GM12878 (cell line): ENCODE results near the gene NRG2. TPM values are rescaled to one million over a fixed set of nuclear protein-coding genes. Genes with fewer than 3 reads are reported as not detected.

ENCODE experiments used
- ATAC-seq: fragments of 200-7000 bp; cut with Tn5 transposase; 3 replicates; pipeline ENCODE4 v1.9.1; 2020; ENCODE audit warnings: mild to moderate bottlenecking, moderate library complexity
- BruUV-seq: library from RNA; stranded (reverse); fragments of 400-500 nt; replicated peaks from 2 replicates; lab custom pipeline; 2021; lab: Mats Ljungman, UMichigan
- CTCF ChIA-PET: fragments of 300-600 bp; sonication (Branson Sonifier 250); formaldehyde crosslinking; extraction: SDS; loops from one replicate; lab custom pipeline; 2021; ENCODE audit warnings: inconsistent platforms; lab: Yijun Ruan, JAX
- POLR2A ChIA-PET: fragments of 350-600 bp; formaldehyde crosslinking; extraction: SDS; loops from one replicate; lab custom pipeline; 2021; ENCODE audit warnings: inconsistent platforms; lab: Charles Lee
- RAD21 ChIA-PET: fragments of 300-600 bp; sonication (Branson Sonifier 250); formaldehyde crosslinking; loops from one replicate; lab custom pipeline; 2023; ENCODE audit warnings: antibody characterized with exemption; ENCODE audit not compliant: unreplicated experiment; lab: Charles Lee
- SMC1A ChIA-PET: fragments of 300-600 bp; sonication (Branson Sonifier 250); formaldehyde crosslinking; loops from one replicate; lab custom pipeline; 2023; ENCODE audit not compliant: unreplicated experiment, uncharacterized antibody; lab: Charles Lee
- DNase-seq: peaks from one replicate; pipeline ENCODE4 v3.0.0-alpha.2; 2011; ENCODE audit warnings: low read depth, low spot score
- FAIRE-seq: peaks from 3 replicates; lab custom pipeline; 2011; peaks lifted over from hg19 to GRCh38; lab: Jason Lieb, UNC
- H2AFZ ChIP-seq: 2 replicates; pipeline ENCODE4 v1.6.0; 2011; ENCODE audit warnings: low read depth, low read length, control low read depth; ENCODE audit not compliant: control insufficient read depth
- H3K27ac ChIP-seq: 2 replicates; pipeline ENCODE4 v1.5.1; 2011; ENCODE audit warnings: control low read depth; ENCODE audit not compliant: control insufficient read depth, insufficient read depth
- H3K27me3 ChIP-seq, 2 experiments: replicated peaks in 1 of 2; 2 replicates each; pipeline versions ENCODE4 v1.6.0 to v1.6.1; 2011; ENCODE audit warnings: low read length in 1 of 2; ENCODE audit not compliant: control insufficient read depth in 2 of 2, insufficient read depth in 2 of 2
- H3K36me3 ChIP-seq, 2 experiments: 2 replicates each; pipeline ENCODE4 v1.5.1; 2011; ENCODE audit warnings: low read length in 1 of 2; ENCODE audit not compliant: control insufficient read depth in 2 of 2, insufficient read depth in 2 of 2
- H3K4me1 ChIP-seq: 2 replicates; pipeline ENCODE4 v1.6.1; 2011; ENCODE audit warnings: mild to moderate bottlenecking, low read length, moderate library complexity, mixed read lengths; ENCODE audit not compliant: control insufficient read depth, insufficient read depth
- H3K4me2 ChIP-seq: 2 replicates; pipeline ENCODE4 v1.6.0; 2011; ENCODE audit warnings: control low read depth; ENCODE audit not compliant: control insufficient read depth, insufficient read depth
- H3K4me3 ChIP-seq: fragments of 200-600 bp; sonication (generic); 2 replicates; pipeline ENCODE4 v1.5.1; 2016
- H3K79me2 ChIP-seq: 2 replicates; pipeline ENCODE4 v1.6.0; 2011; ENCODE audit warnings: low read length; ENCODE audit not compliant: control insufficient read depth, insufficient read depth
- H3K9ac ChIP-seq: 2 replicates; pipeline ENCODE4 v1.8.0; 2011; ENCODE audit warnings: low read length, control low read depth, mixed read lengths; ENCODE audit not compliant: control insufficient read depth, insufficient read depth
- H3K9me3 ChIP-seq: replicated peaks from 3 replicates; pipeline ENCODE4 v1.5.1; 2011; ENCODE audit warnings: mild to moderate bottlenecking, low read length; ENCODE audit not compliant: control insufficient read depth, insufficient read depth
- H4K20me1 ChIP-seq: 2 replicates; pipeline ENCODE4 v1.6.0; 2011; ENCODE audit not compliant: control insufficient read depth, insufficient read depth
- CHD1 ChIP-seq: IDR thresholded peaks from 2 replicates; pipeline ENCODE4 v1.6.1; 2012; ENCODE audit warnings: low read depth, low read length, improper control_type of control experiment
- NFYB ChIP-seq: IDR thresholded peaks from 2 replicates; pipeline ENCODE4 v1.6.1; 2011; ENCODE audit warnings: low read depth, mild to moderate bottlenecking, low read length, improper control_type of control experiment, moderate library complexity; ENCODE audit not compliant: insufficient read depth
- RB1 ChIP-seq: fragments of 450-650 bp; formaldehyde crosslinking; IDR thresholded peaks from 2 replicates; pipeline ENCODE4 v1.6.1; 2017; ENCODE audit warnings: mild to moderate bottlenecking, borderline replicate concordance
- SMAD1 ChIP-seq: fragments of 450-650 bp; IDR thresholded peaks from 2 replicates; pipeline ENCODE4 v1.6.1; 2018; ENCODE audit warnings: mild to moderate bottlenecking, low read depth; ENCODE audit not compliant: partially characterized antibody
- STAT1 ChIP-seq: fragments of 450-650 bp; conservative IDR thresholded peaks from 2 replicates; pipeline ENCODE4 v1.6.1; 2014; ENCODE audit warnings: antibody characterized with exemption, mild to moderate bottlenecking
- TARDBP ChIP-seq: IDR thresholded peaks from 2 replicates; pipeline ENCODE4 v1.6.1; 2016; ENCODE audit warnings: borderline replicate concordance
- WRNIP1 ChIP-seq: IDR thresholded peaks from 2 replicates; pipeline ENCODE4 v1.6.1; 2011; ENCODE audit warnings: low read depth, low read length, improper control_type of control experiment, borderline replicate concordance
- WGBS: methylation state at CpG from one replicate; pipeline ENCODE4 v1.1.6; 2016; ENCODE audit warnings: low lambda C conversion rate; ENCODE audit not compliant: insufficient replicate concordance, insufficient coverage; ENCODE audit errors: missing lambda C conversion rate; 5-methylcytosine and 5-hydroxymethylcytosine counted together
- in situ Hi-C: fragments of 300-500 bp; cut with MboI; formaldehyde crosslinking; loops from 9 replicates; pipeline ENCODE4 v1.14.3; 2018; ENCODE audit warnings: mixed read lengths
- intact Hi-C: fragments of 100-400 bp; cut with micrococcal nuclease; formaldehyde crosslinking; loops from one replicate; pipeline ENCODE4 v1.14.2; 2022; ENCODE audit not compliant: unreplicated experiment
- polyA plus RNA-seq, 11 experiments: library from polyadenylated mRNA; depleted of rRNA in 4 of 11; unstranded in 6 of 11; stranded (reverse) in 5 of 11; fragments of >200 nt; fragmentation: Nextera tagmentation in 4 of 11; fragmentation: Illumina TruSeq in 1 of 11; extraction: Ambion mirVana in 4 of 11; extraction: Trizol in 1 of 11; gene quantifications; 1 replicate in 1 of 11; 2 replicates in 10 of 11; pipeline versions ENCODE4 v1.2.1 to v1.2.3, GENCODE V29; 2011 to 2016; ENCODE audit warnings: inconsistent platforms in 2 of 11, missing spikeins in 2 of 11, low read depth in 1 of 11
- total RNA-seq, 4 experiments: library from RNA; depleted of rRNA in 3 of 4; stranded (reverse); fragments of >200 nt in 3 of 4; fragmentation: Illumina TruSeq in 1 of 4; extraction: Trizol in 1 of 4; gene quantifications; 2 replicates each; pipeline versions ENCODE4 v1.2.1 to v1.2.3, GENCODE V29; 2013 to 2021
- TF ChIP-seq, protein P1 (sequence below): fragments of 450-650 bp; formaldehyde crosslinking; IDR thresholded peaks from 2 replicates; pipeline ENCODE4 v1.5.0; 2022; ENCODE audit warnings: mild to moderate bottlenecking, missing genetic modification characterization
- TF ChIP-seq, protein P2 (sequence below): IDR thresholded peaks from 2 replicates; pipeline ENCODE4 v1.6.1; 2011; ENCODE audit warnings: low read depth, low read length, improper control_type of control experiment, borderline replicate concordance

The NRG2 gene
- total and polyA plus RNA-seq, 10 of the 15 experiments (the other 5 are each of a cell fraction or from before 2014, with no cell fraction given), result 0.10 to 21.7 (median 9.6) TPM

DNA sequence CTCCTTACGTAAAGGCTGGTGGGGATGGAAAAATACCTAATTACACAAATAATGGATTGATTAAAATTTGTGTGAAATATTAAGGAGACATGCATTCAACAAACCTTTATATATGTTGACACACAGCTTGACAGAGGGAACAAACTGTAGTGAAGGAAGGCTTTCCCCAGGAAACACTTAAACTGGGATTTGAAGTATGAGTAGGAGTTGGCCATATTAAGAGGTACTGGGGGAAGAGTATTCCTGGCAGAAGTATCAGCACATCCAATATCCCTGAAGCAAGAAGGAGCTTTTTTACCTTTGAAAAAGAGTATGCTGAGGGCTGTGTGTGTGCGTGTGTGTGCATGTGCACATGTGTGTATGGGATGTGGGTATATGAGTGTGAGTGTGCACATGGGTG is 136.4 kb downstream of the NRG2 start (continued):
- TF ChIP-seq, protein P1, sequence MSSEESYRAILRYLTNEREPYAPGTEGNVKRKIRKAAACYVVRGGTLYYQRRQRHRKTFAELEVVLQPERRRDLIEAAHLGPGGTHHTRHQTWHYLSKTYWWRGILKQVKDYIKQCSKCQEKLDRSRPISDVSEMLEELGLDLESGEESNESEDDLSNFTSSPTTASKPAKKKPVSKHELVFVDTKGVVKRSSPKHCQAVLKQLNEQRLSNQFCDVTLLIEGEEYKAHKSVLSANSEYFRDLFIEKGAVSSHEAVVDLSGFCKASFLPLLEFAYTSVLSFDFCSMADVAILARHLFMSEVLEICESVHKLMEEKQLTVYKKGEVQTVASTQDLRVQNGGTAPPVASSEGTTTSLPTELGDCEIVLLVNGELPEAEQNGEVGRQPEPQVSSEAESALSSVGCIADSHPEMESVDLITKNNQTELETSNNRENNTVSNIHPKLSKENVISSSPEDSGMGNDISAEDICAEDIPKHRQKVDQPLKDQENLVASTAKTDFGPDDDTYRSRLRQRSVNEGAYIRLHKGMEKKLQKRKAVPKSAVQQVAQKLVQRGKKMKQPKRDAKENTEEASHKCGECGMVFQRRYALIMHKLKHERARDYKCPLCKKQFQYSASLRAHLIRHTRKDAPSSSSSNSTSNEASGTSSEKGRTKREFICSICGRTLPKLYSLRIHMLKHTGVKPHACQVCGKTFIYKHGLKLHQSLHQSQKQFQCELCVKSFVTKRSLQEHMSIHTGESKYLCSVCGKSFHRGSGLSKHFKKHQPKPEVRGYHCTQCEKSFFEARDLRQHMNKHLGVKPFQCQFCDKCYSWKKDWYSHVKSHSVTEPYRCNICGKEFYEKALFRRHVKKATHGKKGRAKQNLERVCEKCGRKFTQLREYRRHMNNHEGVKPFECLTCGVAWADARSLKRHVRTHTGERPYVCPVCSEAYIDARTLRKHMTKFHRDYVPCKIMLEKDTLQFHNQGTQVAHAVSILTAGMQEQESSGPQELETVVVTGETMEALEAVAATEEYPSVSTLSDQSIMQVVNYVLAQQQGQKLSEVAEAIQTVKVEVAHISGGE, result no peak
- TF ChIP-seq CHD1 (no peak), STAT1 (no peak), WRNIP1 (no peak), NFYB (no peak)

DNA sequence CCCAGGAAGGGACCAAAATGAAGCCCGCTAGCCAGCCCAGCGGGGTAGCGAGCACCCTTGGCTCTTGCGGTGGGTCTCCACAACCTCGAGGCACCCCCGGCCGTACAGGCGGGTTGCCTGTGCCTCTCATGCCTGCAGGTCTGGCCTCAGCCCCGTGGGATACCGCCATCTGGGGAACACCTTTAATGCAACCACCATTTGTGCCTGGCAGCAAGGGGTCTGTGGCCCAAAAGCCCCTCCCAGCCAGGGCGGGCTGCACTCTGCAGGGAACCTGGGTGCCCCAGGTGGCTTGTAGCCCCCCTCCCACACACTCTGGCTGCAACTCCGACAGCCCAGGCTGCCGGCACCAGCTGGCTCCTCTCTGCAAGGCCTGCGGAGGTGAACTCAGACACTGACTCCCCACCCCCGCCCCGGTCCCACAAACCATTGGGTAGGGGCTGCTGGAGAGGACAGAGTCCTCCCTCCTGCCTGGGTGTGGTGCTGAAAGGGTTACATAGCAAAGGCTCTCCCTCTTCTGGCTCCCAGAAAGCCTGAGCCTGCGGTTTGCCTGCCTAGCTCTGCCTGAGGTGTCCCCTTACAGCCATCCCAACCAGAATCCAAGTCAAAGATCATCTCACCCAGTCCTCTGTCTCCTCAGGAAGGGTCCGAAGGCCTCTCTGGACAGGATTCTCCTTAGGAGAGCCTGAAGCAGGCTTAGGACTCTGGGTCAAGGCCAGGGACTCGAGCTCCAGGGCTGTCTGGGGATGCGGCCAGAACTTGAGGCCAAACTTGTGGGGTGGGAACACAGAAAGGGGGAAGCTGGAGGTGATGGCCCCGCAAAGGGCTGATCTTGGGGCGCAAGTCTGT is 138.1 kb downstream of the NRG2 start:
- Histone ChIP-seq H3K4me1 (no peaks in the 10 kb centered on the region; the same call in 1 of the 2 replicates), H4K20me1 (no peaks in the 10 kb centered on the region; the same call in none of the 2 replicates), H3K79me2 (no peaks in the 10 kb centered on the region), H2AFZ (no peak overlapping the region), H3K9me3 (no peaks in the 10 kb centered on the region), H3K9ac (no peak overlapping the region), H3K36me3 (no peaks in the 10 kb centered on the region; a peak in 2 of 4 replicates), H3K27me3 (peaks cover 0 to 13% of the 10 kb centered on the region in 2 experiments; a peak in 2 of 4 replicates), H3K4me3 (peak overlapping the region; percentile 46; the same call in 1 of the 2 replicates), H3K27ac (no peak overlapping the region), H3K4me2 (peak overlapping the region; percentile 74; the same call in 1 of the 2 replicates)
- BruUV-seq, result no TSS peak
- RAD21 ChIA-PET, result interaction anchor here (0.9 kb wide), 1 partner anchor 64 kb away, joined by 3 read pairs; no protein-coding TSS in a partner anchor
- ATAC-seq (peak; percentile 20), FAIRE-seq (no peak), DNase-seq (no peak)
- POLR2A ChIA-PET, result interaction anchor here (0.6 kb wide), 1 partner anchor 9 kb away, joined by 4 read pairs; no protein-coding TSS in a partner anchor
- in situ Hi-C loops, result no loop called here
- intact Hi-C loops, result loop anchor here (5.0 kb wide), 1 partner anchor 62 kb away; no protein-coding TSS in a partner anchor
- CTCF ChIA-PET, result interaction anchor here (0.6 to 1.2 kb wide), 3 partner anchors 12 to 153 kb away, joined by 3 read pairs; no protein-coding TSS in a partner anchor
- 41% methylated on average over 22 of the region's 22 CpGs for WGBS
- TF ChIP-seq TARDBP (no peak), SMAD1 (no peak), RB1 (no peak)
- TF ChIP-seq, protein P2, sequence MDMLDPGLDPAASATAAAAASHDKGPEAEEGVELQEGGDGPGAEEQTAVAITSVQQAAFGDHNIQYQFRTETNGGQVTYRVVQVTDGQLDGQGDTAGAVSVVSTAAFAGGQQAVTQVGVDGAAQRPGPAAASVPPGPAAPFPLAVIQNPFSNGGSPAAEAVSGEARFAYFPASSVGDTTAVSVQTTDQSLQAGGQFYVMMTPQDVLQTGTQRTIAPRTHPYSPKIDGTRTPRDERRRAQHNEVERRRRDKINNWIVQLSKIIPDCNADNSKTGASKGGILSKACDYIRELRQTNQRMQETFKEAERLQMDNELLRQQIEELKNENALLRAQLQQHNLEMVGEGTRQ, result no peak
- SMC1A ChIA-PET, result no interaction called here
